Limb (tissue), 2 donors: Measurements from ENCODE around the gene SFXN3.

Experiments
- DNase-seq, 2 donors: peaks; one replicate each; pipeline ENCODE4 v3.0.0-alpha.2; 2016; ENCODE audit errors: extremely low spot score in 2 of 2

The SFXN3 gene

DNA sequence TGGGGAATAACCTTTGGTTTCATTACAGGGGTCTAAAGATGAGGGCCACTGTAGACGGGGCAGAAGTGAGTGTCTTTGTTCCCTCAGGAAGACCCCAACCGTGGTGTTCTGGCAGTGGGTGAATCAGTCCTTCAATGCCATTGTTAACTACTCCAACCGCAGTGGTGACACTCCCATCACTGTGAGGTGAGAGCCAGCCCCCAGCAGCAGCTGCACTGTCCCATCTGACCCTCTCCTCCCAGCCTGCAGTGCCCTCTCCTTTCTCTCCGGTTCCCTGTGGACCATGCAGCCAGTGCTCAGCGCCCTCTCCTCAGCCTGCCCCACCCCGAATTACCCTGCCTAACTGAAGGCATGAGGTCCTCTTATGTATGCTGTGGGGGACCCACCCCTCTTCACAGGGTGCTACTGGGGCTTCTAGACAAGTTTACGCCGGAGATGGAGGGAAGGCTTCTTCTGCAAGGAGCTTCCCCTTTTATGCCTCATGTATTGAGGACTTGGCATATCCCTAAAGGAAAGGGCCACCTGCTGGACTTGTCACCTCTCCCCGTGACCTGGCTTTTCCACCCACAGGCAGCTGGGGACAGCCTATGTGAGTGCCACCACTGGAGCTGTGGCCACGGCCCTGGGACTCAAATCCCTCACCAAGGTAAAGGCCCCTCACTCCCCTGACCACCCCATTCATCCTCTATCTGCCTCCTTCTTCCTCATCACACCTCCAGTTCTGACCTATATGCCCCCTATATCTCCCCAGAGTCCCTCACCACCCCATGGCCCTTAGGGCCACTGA lies 5.1 kb downstream of the SFXN3 start:
- no peak for DNase-seq

DNA sequence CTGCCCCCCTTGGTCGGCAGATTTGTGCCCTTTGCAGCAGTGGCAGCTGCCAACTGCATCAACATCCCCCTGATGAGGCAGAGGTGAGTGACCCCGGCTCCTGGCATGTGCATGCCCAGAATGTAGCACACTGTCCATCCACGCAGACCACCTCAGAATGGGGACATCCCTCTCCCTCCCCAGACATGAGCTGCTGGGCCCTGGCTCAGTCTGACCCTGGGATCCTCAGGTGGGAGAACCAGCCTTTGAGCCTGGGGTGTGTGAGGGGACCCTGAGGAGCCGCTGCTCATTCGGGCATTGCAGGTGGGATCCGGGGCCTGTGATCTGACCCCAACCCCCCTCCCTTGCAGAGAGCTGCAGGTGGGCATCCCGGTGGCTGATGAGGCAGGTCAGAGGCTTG lies 5.7 kb downstream of the SFXN3 start:
- no peak for DNase-seq

DNA sequence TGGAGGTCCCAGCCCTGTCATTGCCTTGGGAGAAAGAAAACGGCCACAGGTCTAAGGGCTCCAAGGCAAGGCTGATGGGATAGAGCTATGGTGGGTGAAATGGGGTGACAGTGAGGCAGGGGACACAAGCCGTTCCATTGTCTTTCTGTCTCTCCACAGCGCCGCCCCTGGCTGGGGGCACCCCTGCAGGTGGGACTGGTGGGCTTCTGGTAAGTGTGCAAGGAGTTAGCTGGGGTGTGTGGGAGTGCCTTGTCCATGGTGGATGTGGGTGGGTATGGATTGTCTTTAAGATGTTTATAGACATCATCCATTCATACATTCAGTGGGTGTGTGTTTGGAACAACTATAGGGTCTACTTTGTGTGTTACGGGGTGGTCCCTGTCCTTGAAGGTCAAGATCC lies 7.5 kb downstream of the SFXN3 start:
- DNase-seq = no peak

DNA sequence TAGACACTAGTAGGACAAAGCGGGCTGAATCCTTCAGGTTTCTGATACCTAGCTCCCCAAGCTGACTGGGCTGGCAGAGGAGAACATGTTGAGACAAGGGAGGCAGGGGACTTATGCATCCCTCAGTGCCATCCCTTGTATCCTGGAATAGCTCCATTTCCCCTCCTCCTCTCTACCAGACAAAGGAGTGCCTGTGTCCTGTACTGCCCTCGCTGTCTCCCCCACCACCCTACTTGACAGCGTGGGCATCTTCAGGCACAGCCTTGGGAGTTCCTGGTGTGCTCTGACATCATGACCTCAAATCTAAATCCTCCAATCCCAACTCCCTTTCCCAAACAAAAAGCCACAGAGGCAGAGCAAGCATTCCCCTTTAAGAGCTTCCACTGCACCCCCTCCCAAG lies 9.0 kb downstream of the SFXN3 start:
- DNase-seq = no peak

GRCh38 chr10:101040851-101041250 lies 9.8 kb downstream of the SFXN3 start:
- no peak for DNase-seq

GRCh38 chr10:101041252-101041761 lies 10.3 kb downstream of the SFXN3 start:
- peak; percentile 78 to 82 for DNase-seq

DNA sequence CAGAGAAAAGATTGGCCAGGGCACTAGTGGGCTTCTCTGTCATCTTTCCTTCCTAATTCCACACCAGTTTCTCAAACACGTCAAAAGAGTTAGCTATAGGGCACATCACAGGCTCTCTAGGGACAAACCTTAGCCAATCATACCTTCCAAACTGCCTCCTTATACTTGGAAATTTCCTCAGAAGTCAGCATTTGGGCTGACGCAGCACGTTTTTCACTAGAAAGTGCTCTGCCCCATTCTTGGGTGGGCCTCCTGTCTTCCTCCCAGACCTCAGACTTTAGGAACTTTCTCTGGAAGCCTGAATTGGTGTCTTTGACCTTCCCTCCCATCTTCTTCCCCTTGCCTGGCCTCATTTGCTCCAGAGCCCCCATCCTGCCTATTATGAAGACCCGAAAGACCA lies 11.1 kb downstream of the SFXN3 start:
- DNase-seq = no peak

GRCh38 chr10:101042667-101043362 lies 11.8 kb downstream of the SFXN3 start:
- peak; percentile 89 to 91 for DNase-seq

- no peak for DNase-seq
Measured at GRCh38 chr10:101043363-101043707, 12.3 kb downstream of the SFXN3 start.

- DNase-seq = no peak
Measured at GRCh38 chr10:101044117-101044516, 13.1 kb downstream of the SFXN3 start.

- peak in 1 of 2 donors; percentile 34 for DNase-seq
Measured at GRCh38 chr10:101046332-101047238, 15.6 kb downstream of the SFXN3 start.

DNA sequence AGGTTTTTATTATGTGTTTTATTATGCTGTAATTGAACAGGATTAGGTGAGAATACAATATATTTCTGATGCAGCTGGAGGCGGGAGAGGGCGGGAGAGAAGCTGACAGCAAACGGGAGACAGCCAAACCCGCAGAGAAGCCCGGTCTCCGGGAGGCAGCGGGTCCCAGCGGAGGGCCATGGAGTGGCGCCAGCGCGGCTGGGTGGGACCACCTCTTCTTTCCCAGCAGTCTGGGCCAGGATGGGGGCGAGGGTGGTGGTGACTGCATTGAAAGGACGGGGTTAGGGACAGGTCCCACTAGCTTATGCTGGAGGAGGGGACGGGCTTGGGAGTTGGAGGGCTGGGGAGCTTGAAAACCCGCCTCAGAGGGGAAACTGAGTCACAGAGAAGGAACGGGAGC lies 16.2 kb downstream of the SFXN3 start:
- DNase-seq = no peak

GRCh38 chr10:101047961-101048892 lies 17.2 kb downstream of the SFXN3 start:
- DNase-seq = no peak

DNA sequence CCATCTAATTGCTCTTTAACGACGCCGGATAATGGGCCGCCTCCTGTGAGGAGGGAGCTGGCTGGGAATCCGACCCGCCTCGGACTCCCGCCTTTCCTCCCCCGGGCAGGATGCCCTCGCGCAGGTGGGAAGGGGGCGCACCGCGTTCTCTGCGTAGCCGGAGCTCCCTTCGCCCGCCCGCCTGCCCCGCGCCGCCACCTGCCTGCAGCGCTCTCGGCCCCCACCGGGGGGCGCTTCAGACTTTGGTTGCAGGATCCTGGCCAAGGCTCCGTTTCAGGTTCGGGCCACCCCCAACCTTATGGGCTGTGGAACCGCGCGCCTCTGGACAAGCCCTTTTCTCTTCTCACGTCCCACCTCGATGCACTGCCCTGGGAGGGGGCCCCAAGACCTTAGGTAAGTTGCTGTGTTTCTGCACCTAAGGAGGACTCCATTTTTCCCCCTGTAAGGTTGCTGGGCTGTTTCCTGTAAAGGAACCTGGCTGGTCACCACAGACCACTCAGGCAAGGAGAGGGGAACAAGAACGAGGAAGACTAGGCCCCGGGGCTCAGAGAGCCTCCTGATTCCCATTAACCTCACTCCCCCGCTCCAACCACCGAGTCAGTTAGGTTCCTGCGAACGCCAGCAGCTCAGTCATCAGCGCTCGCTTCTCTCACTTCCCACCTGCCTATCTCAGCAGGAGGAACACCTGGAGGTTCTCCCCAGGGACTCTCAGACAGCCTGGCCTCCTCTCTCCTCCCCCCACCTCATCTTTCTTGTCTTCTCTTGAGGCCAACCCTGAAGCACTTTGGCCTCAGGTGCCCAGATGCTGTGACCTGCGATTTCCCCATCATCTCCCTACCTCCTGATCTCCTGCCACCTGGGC lies 19.4 kb downstream of the SFXN3 start:
- DNase-seq = peak; percentile 15 to 86

DNA sequence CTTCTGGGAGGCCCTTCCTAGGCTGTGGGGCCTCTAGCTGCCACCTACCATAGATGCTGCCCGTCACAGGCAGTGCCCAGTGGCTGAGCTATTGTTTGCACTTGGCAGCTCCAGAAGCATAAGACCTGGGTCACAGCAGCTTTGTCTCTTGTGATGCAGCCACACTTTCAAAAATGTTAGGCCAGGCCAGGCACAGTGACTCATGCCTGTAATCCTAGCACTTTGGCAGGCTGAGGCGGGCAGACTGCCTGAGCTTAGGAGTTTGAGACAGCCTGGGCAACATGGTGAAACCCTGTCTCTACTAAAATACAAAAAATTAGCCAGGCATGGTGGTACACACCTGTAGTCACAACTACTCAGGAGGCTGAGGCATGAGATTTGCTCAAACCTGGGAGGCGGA lies 21.3 kb downstream of the SFXN3 start:
- DNase-seq = no peak

GRCh38 chr10:101053516-101053915 lies 22.5 kb downstream of the SFXN3 start:
- DNase-seq = no peak

- no peak for DNase-seq
Measured at GRCh38 chr10:101054351-101054750, 23.3 kb downstream of the SFXN3 start.

DNA sequence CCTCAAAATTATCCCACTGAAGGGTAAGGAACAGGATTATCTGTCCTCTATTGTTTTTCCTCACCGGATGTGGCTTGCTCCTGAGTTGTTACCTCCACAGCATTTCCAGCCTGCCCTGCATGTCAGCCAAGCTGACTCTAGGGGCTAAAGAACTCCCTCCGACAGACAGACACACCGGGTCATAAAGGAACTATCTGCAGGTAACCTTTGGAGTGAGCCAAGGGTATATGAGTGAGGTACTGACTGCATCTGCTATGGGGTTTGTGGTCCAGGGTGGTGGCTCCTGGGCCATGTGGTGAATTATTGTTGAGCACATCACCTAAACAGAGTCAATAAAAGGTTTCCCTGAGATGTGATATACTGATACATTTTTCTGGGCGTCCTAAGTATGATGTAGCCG lies 23.8 kb downstream of the SFXN3 start:
- no peak for DNase-seq

DNA sequence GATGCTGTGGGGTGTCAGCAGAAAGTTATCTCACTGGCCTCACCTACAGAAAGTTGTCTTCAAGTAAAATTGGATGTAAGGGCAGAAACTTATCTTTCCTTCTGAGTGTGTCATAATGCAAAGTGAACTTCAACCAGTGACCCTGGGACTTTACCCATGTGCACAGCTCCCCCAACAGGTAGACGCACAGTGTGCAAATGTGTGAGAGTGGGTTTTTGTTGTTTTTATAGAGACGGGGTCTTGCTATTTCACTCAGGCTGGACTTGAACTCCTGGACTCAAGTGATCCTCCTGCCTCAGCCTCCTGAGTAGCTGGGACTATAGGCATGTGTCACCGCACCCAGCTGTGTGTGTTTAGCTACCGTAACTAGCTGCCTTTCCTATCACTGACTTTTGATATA lies 24.4 kb downstream of the SFXN3 start:
- no peak for DNase-seq
